Dedifferentiated amniotic fluid mesenchymal stem cell (primary cell): ENCODE data around the gene LLGL2.

ENCODE experiments used
- DNase-seq: peaks from one replicate; pipeline ENCODE4 v3.0.0-alpha.2; 2016; ENCODE audit errors: extremely low spot score

LLGL2 gene

GRCh38 chr17:75521951-75522727 is 3.4 kb upstream of the LLGL2 start:
- DNase-seq = no peak

GRCh38 chr17:75523647-75524046 is 1.9 kb upstream of the LLGL2 start:
- no peak for DNase-seq

- DNase-seq = no peak
Measured at GRCh38 chr17:75524269-75524969, 1.1 kb upstream of the LLGL2 start.

- DNase-seq = no peak
Measured at GRCh38 chr17:75525806-75526554, 483 bp downstream of the LLGL2 start.

GRCh38 chr17:75526555-75527270 is 1.2 kb downstream of the LLGL2 start:
- DNase-seq = no peak

GRCh38 chr17:75530837-75531720 is 5.6 kb downstream of the LLGL2 start:
- DNase-seq = no peak

- no peak for DNase-seq
Measured at GRCh38 chr17:75531721-75532072, 6.2 kb downstream of the LLGL2 start.

GRCh38 chr17:75535119-75535537 is 9.6 kb downstream of the LLGL2 start:
- DNase-seq = no peak

GRCh38 chr17:75535871-75536270 is 10.4 kb downstream of the LLGL2 start:
- DNase-seq = no peak

GRCh38 chr17:75536366-75536765 is 10.9 kb downstream of the LLGL2 start:
- DNase-seq = no peak

- no peak for DNase-seq
Measured at GRCh38 chr17:75539967-75540729, 14.7 kb downstream of the LLGL2 start.

GRCh38 chr17:75540923-75541503 is 15.5 kb downstream of the LLGL2 start:
- no peak for DNase-seq

- DNase-seq = no peak
Measured at GRCh38 chr17:75542229-75542628, 16.7 kb downstream of the LLGL2 start.

- no peak for DNase-seq
Measured at GRCh38 chr17:75542728-75543336, 17.3 kb downstream of the LLGL2 start.

GRCh38 chr17:75544250-75544649 is 18.8 kb downstream of the LLGL2 start:
- DNase-seq = no peak

GRCh38 chr17:75546181-75546580 is 20.7 kb downstream of the LLGL2 start:
- DNase-seq = no peak

- DNase-seq = no peak
Measured at GRCh38 chr17:75547091-75547490, 21.6 kb downstream of the LLGL2 start.

- DNase-seq = no peak
Measured at GRCh38 chr17:75548813-75549212, 23.3 kb downstream of the LLGL2 start.
